ENCODE results near the gene LINC01488. TPM values are rescaled to one million over a fixed set of nuclear protein-coding genes. Genes with fewer than 3 reads are reported as not detected.
A peak's percentile ranks its signal among the peaks of the same experiment; 100 is the strongest.

LINC01488 gene
- total RNA-seq, 1 experiment from 2014 or later = not detected

DNA sequence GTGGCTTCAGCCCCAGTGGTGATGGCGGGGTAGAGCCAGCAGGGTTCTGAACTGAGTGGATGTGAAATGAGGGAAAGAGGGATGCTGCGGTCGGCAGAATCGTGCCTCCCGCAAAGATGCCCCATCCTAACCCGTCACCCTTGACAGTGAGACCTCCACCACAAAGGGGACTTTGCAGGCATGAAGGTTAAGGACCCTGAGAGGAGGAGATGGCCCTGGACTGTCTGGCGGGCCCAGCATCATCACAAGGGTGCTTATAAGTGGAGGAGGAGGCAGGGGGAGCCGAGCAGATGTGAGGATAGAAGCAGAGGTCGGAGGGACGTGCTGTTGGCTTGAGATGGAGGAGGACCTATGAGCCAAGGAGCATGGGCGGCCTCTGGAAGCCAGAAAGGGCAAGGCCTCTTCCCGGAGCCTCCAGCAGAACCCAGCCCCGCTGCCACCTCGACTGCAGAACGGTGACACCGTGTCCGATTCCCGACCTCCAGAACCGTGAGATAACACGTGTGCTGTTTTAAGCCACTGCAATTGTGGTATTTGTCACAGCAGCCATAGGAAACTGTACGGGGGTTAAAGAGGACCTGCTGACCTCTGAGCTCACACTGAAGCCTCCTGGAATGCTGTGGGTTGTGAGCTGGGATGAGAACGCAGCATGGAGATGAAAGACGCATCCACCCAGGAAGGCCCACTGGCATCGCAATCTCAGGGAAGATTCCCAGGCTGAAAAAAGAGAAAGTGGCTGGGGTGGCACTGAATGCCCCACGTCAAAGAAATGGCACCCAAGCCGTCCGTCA is 10.9 kb downstream of the LINC01488 start:
- no peak for DNase-seq (ENCODE audit: low spot score)

DNA sequence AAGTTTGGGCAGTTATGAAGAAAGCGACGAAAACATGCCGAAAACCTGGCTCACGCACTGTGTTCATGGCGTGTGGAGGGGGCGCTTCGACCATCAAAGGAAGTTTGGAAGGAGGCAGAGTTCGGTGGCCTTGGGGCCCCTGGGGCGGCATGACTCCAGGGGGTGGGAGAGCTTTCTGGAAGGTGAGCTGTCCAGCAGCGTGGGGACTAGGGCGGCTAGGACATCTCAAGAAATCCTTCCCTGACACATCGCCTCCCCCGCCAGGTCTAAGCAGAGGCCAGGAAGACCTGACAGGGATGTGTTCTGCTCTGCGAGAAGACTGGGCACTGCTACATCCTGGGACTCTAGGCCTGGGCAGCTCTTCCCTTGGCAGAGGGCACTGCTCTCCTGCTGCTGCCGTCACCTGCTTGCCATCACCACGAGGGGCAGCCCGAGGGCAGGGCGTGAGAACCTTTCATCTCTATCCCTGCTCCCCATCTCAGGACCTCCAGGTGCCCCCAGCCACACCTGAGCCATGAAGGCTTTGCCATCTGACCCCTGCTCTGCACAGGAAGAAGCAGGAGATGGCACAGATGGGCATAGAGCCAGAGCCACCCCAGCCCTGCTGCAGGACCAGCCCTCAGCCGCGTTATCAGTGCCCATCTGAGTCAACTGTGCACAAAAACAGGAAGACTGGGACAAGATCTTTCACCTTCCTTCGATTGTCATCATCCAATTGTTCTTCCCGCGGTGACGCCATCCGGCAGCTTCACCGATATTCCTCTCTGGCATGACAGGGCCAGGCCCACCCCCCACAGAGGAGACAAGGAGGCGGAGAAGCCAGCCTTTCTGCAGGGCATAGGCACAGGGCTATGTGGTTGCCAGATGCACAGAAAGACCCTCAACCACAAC is 12.7 kb downstream of the LINC01488 start:
- DNase-seq (ENCODE audit: low spot score) = no peak

DNA sequence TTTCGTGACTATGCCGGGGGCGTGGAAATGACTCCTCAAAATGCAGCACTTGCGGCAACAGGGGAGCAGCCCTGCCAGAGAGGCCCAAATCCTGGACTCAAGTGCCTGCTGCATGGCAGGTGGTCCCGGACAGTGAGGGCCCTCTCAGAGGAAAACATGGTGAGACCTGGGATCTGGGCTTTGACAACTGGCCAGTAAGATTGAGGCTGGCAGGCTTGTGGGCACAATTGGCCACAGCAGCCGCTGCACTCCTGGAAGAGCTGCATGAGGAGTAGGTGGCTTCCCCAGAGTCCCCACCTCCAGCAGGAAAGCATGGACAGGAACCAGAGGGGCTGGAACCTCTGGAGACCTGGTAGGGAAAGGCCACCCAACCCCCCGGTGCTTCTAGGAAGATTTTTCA is 13.4 kb downstream of the LINC01488 start:
- no peak for DNase-seq (ENCODE audit: low spot score)

DNA sequence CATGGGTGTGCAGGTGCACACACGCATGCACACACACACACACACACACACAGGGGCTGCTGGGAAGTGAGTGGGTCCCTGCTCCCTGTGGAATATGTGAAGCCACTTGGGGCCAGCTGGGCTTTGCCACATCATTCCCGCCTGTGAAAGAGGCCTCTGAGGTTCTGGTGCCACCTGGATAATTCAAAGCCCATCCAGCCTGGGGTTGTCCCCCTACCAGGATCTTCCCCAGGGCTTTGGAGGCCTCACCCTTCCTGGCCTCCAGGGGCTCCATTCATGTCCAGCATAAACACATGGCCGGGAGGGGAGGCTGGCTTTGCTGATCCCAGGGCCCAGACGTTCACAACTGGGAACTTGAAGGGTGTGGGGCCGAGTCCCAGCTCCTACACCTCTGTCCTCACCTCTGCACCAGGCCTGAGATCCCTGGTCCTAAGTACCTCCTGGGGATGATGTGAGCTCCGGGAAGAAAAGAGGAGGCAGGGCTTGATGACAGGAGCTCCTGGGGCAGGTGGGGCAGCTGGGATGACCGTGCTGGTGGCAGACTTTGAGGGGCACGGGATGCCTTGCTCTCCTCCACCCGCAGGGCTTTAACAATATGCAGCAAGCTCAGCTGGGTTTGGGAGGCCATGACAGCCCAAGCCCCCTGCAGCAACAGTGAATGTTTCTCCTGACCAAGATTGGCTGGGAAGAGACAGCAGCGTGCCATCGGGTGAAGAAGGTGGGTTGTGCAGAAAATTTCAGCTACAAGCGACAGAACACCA is 14.2 kb downstream of the LINC01488 start:
- no peak for DNase-seq (ENCODE audit: low spot score)

DNA sequence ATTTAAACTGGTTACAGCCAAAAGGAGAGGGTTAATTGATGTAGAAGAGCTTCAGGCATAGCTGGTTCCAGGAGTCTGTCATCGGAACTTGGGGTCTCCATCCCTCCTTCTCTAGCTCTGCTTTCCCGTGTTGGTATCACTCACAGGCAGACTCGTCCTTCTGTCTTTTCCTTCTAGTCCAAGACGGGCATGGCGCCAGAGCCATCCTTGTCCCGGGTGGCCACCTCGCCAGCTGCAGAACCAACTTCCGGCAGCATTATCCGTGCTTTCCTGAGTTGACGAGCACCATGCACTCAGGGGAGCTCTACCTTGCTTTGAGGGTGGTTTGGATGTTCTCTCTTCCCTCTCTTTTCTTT is 14.7 kb downstream of the LINC01488 start:
- DNase-seq (ENCODE audit: low spot score) = no peak

DNA sequence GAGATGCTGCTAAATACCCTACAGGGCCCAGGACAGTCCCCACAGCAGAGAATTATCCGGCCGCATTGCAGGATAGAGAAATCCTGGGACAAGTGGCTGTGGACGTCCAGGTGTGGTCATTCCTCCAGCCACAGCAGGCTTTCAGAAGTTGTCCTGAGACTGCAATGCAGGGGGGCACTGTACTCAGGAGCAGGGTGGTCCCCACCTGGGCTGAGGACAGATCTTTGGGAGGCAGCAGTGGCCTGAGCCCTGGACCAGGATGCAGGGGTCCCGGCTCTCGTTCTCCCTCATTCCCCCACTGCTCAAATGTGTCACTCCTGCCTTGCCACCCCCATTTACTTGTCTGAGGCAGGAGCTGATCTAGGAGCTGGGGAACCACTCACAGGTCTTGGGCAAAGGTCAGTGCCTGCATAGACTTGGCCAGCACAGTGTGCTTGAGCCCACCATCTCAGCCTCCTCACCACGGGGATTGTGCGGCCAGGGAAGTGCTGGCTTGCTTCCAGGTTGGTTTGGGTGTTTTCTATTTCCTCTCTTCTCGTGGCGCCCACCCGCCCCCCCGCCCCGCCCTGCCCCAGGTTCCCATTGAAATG is 15.3 kb downstream of the LINC01488 start:
- DNase-seq (ENCODE audit: low spot score) = no peak

DNA sequence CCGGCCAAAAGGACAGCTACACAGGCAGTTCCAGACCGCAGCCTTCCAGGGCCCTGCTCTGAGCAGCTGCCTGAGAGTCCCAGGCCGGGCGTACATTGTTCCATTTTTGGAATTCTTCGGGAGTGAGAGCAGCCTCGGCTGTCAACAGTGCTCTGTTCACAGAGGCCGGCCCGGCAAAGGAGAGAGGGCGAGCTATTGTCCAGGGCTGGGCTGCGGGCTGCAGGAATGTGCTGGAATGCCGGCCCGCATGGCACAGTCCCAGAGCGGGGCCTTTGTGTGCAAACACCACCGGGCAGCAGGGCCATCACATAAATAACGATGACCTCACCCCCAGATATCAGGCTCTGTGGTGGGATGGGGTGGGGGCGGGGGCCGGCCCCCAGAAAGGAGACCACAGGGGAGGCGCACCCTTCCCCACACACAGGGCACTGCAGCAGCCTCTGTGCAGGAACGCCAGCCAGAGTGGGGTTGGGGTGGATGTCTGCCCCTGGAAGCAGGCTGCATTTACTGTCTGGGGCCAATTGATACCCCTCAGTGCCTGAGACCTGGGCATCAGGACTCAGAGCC is 15.8 kb downstream of the LINC01488 start:
- DNase-seq (ENCODE audit: low spot score) = peak; percentile 89

DNA sequence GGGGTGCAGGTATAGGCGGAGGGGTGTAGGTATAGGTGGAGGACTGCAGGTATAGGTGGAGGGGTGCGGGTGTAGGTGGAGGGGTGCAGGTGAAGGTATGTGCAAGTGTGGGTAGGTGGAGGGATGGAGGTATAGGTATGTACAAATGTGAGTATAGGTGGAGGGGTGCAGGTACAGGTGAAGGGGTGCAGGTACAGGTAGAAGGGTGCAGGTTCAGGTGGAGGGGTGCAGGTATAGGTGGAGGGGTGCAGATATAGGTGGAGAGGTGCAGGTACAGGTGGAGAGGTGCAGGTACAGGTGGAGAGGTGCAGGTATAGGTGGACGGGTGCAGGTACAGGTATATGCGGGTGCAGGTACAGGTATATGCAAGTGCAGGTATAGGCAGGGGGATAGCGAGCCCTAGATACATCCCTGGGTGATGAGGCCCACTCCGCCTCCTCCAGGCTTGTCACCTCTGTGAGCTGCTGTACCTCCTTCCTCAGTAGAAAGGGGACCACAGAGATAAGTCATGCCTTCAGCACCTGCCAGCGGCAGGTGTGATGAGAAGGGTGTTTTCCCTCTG is 17.2 kb downstream of the LINC01488 start:
- DNase-seq (ENCODE audit: low spot score) = no peak

DNA sequence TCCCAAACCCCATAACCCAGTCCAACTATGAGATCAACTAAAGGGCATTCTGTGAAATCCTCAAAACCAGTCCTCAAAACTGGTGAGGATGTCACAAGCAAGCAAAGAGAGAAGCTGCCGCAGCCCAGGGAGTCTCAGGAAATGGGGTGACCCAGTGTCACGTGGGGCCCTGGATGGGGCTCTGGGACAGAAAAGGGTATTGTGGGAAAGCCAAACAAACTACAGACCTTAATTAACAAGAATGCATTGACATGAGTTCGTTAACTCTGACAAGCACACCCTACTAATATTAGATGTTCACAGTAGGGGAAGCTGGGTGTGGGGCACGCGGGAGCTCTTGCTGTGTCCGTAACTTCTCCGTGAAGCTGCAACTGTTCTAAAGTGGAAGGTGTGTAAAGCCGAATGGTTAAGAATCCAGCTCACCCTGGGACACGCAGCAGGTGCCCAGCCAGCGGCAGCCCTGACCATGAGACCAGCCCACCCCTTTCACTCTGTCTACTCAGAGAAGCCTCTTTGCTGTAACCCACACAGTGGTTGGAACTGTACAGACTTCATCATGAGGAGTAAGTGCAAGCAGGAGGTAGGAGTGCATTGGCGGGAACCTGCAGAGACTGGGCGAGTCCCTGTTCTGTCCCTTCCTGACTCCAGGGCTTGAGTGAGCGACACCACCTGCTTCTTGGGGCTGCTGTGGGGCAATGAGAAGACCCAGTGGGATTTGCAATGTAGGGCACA is 17.9 kb downstream of the LINC01488 start:
- DNase-seq (ENCODE audit: low spot score) = no peak

DNA sequence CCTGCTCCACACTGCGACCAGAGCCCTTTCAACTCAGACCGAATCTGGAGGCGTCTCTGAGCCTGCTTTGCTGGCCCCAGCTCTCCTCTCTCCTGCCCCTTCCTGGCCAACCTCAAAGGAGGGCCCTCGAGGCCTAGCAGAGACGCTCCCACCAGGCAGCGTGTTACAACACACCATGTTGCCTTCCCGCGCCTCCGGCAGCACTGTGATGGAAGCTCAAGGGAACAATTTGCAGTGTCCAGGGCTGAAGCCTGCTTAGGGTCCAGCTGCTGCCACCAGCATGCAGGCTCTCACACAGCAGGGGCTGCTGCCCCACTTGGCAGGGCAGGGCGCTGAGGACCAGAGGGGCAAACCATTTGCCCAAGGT is 18.4 kb downstream of the LINC01488 start:
- DNase-seq (ENCODE audit: low spot score) = no peak

DNA sequence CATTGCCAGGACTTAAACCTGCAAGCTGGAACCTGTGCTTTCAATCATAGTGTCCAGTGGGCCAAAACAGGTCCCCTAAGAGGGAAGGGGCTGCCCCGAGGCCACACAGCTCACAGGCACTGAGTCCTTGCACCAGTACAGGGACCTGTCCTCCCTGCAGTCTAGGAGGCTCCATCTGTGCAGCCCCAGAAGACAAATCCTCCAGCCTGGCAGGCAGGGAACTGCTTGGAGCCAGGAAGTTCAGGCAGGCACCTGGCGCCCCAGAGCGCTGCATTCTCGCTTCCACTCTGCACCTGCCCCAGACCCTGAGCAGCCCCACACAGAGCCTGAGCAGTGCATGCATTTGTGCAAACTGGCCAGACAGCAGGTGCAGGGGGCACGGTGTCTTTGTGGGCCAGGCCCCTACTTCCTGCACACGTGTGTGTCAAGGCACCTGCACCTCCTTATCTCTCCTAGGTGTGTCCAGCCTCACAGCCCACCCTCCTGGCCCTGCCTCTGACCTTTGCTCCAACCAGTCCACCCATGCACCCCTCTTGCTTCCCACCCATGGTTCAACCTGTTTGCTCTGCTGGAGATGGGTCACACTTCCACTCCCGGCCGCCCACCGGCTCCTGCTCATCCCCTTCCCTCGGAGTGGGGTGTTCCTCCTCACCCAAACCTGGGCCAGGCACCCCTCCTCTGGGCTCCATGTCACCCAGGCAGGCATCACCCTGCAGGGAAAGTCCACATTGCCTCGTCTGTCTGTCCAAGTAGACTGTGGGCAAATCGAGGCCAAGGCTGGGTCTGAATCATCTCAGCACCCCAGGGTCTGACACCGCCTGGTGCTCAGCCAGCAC is 19.0 kb downstream of the LINC01488 start:
- DNase-seq (ENCODE audit: low spot score) = no peak

DNA sequence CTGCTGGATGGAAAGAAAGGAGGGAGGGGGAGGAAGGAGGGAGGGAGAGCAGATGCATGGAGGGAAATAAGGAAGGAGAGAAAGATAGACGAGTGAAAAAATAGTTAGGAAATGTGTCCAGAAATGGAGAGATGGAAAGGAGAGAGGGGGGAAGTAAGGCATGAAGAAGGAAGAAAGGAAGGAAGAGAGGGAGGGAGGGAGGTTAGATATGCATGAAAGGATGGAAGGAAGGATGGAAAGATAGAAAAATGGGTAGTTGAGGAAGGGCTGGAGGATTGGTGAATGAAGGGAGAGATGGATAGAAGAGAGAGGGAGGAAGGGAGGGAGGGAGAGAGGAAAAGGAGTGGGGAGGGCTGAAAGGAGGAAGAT is 19.6 kb downstream of the LINC01488 start:
- DNase-seq (ENCODE audit: low spot score) = no peak

DNA sequence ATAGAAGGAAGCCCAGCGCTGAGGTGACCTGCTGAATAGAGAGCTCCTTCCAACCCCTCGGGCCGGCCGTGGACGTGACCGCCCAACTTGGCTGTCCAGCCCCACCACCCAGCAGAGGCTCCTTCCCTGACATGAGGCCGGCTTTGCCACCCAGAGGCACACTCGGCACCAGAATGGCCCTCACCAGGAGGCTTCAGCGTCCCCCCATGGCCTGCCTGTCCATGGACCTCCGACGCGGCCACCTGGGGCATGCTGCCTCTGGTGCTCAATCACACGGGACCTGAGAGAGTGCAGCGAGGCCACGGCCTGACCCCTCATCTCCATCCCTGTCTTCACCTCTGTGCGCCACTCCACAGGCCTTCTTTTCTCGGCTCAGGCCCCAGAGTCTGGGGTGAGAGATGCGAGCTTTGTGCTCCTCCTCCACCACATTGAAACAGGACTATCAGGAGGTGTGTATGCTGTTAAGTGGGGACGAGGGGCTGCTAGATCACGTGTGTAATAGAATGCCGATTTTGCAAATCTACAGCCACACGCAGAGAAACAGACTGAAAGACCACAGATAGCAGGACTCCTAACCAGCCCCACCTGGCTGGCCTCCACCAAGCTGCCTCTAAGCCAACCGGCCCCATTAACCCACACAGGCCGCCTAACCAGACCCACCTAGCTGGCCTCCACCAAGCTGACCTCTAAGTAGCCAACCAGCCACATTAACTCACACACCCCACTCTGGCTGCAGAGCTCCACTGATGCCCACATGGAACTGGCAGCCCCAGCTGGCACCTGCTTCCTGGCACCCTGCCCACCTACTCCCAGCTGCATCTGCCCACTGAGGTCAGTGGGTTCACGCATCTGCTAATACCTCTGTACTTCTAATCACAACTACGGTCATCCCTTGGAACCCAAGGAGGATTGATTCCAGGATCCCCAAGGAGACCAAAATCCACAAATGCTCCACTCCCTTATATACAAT is 20.7 kb downstream of the LINC01488 start:
- peak; percentile 14 for DNase-seq (ENCODE audit: low spot score)

DNA sequence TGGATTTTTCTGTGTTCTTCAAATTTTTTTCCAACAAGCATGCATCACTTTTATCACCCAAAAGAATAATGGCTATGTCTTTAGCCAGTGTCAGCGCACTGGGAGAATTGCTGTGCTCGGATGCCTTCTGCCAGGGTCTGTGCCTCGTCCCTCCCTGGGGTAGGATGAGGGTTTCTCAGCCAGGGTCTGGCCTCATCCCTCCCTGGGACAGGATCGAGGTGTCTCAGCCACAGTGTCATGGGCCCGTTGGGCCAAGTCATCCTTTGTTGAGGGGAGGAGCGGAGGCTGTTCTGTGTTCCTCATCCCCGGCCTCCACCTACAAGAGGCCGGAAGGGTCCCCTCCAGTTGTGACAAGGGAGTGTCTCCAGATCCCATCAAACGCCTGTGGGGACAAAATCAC is 22.7 kb downstream of the LINC01488 start:
- DNase-seq (ENCODE audit: low spot score) = no peak

DNA sequence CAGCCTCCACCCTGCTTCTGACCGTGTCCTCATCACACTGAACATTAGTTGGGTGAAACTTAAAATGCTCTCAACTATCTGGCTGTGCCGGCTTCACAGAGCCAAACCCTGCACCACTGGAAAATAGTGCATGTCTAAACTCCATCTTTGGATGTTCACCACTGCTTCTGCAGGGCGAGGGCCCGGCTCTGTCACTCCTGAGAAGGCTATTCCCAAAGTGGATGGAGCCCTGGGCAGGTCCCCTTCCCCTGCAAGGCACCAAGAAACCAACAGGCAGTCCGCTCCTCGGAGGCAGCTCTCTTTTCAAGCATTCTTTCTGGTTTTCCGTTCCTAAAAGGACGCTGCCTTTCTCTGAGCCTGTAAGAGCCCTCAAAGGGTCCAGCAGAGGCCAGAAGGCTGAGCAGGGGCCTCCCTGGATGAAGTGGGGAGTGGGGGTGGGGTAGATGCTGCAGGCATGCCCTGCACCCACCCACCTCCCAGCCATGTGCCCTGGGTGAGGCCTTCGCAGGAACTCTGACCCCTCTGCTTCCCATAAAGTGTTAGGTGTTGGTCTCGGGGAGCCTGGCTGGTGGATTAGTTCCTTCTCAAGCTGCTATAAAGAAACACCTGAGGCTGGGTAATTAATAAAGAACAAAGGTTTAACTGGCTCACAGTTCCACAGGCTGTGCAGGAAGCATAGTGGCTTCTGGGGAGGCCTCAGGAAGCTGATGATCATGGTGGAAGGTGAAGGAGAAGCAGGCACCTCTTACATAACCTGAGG is 23.3 kb downstream of the LINC01488 start:
- DNase-seq (ENCODE audit: low spot score) = no peak

DNA sequence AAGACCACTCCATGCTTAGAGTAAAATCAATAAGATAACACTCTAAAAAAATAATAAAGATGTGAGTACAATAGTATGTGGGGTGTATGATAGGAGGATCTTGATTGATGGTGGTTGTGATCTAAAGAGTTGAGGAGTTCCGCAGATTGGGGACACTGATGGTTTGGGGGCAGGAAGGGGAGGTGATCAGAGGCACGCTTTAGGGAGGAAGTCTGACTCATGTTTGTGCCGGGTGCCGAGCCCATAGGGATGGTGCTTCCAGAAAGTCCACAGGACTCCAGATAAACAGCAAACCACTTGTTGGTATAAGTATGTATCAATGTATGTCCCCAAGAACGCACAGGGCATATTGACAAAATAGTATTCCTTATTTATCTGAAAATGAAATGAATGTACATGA is 27.5 kb downstream of the LINC01488 start:
- DNase-seq (ENCODE audit: low spot score) = no peak

DNA sequence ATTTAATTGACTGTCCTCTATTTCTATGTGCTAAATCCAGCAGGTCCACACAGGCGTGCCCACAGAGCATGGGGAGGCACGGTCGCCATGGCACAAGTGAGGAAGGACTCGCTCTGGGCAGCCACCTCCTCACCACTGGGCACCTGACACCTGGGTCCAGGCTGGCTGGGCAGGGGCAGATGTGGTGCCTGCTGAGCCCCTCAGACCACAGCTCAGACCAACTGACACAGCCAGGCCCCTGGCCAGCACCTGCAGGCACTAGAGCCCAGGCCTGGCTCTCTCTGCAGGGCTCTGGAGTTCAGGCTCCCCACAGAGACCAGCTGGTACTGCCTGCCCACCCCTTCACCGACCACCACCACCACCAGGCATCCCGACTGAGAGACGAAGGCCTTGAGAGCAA is 27.9 kb downstream of the LINC01488 start:
- no peak for DNase-seq (ENCODE audit: low spot score)

Measured in HT-29 (cell line).